NCI-H128 (cell line): ENCODE results near the gene EXO1.
"Not testable (repeated sequence)": the region's sequence is repeated elsewhere in the genome, so short reads cannot be mapped to it uniquely, and the experiment has no call there.

Experiments
- DNase-seq: peaks from one replicate; lab custom pipeline; 2025; ENCODE audit not compliant: unreplicated experiment; lab: John Stamatoyannopoulos, UW

The EXO1 gene

DNA sequence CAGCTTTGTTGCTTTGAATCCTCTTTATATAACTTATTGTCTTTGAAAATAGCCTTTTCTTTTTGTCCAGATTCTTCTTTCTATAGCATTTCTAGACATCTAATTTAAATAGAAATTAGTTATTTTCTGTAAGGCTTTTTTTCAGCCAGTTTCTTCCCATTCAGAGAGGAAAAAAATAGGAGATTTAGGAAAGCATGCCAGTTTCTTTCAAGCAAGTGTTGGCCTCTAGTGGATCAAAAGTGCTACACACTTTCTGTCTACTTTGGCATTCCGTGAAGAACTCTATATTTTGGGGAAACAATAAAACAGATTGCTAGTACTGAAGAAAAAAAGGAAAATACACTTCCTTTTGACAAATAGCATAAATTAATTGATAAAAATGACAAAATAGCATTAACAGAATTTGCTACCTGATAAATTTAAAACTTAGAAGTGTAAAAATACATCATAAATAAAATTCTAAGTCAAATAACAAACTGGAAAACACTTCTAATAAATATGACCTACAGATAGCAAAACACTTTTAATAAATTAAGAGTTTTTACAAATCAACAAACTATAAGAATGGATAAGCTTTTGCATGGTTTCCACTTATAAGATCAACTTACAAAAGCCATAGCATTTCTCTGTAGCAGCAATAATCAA is 13.1 kb upstream of the EXO1 start:
- DNase-seq: no peak

DNA sequence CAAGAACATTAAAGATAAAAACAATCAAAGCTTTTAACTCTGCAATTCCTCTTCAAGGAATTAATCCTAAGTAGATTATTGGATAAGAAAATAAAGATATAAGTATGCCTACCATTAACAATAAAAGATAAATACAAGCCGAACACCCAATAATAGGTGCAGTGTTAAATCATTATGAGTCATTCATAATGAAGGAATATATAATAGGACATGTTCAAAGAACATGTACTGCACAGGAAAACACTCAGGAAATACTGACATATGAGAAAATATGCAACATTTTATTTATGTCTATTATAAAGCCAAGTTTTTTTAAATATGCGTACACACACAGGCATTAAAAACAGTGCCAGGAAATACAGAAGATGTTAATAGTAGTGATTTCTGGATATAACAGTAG is 11.1 kb upstream of the EXO1 start:
- no peak for DNase-seq

- no peak for DNase-seq
Measured at GRCh38 chr1:241837416-241837815, 10.6 kb upstream of the EXO1 start.

- no peak for DNase-seq
Measured at GRCh38 chr1:241837901-241838300, 10.1 kb upstream of the EXO1 start.

- DNase-seq: no peak
Measured at GRCh38 chr1:241838897-241839296, 9.1 kb upstream of the EXO1 start.

- no peak for DNase-seq
Measured at GRCh38 chr1:241839369-241839979, 8.5 kb upstream of the EXO1 start.

- DNase-seq: no peak
Measured at GRCh38 chr1:241840164-241840563, 7.8 kb upstream of the EXO1 start.

DNA sequence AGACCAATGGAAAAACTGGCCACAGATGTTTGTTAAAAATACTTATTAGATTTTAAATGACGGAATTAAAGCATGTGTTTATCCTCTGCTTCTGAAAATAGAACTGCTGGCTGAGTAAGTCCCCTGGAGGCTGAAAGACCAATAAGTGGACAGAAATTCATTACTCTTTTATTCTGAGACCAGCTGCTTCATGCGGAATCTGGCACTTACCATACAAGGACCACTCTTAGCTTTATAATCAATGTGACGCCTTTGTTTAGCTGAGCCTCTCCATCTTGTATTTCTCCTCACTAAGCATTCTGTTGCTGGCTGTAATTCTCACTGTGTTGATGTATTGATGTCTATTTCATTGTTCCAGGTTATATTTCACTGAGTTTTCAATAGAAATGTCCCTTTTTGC is 6.3 kb upstream of the EXO1 start:
- peak; percentile 79 for DNase-seq

DNA sequence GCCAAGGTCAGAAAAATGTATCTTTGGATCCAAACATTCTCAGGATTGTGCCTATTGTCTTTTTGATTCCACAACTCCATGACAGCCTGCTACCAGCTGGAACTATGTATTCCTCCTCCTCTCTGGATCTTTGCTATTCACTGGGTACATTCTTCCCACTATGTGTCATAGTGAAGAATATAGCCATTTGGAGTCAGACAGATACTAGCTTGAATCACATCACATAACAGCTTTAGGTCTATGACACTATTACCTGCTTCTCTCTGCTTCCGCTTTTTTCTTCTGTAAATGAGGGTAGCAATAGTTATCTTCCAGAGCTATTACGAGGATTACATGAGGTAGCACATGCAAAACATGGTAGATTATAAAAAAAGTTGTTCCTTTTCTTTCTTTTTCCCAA is 5.4 kb upstream of the EXO1 start:
- DNase-seq: no peak

DNA sequence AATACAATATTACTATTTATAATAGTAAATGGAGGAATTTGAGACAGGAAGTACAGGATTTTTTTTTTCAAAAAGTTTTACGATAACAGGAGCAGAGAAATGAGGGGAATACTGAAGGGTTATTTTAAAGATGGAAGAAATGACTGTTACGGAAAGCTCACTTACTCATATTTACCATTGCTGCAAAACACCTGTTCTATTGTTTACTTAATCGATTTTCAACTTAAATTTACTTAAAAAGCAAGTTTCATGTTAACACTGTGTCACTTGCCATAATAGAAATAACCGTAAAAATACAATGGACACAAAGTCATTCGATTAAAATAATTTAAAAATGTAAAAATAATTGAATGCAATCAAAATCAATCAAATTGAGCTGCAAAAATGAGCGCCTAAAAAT is 3.4 kb upstream of the EXO1 start:
- no peak for DNase-seq

GRCh38 chr1:241846375-241846774 is 1.6 kb upstream of the EXO1 start:
- DNase-seq: no peak

DNA sequence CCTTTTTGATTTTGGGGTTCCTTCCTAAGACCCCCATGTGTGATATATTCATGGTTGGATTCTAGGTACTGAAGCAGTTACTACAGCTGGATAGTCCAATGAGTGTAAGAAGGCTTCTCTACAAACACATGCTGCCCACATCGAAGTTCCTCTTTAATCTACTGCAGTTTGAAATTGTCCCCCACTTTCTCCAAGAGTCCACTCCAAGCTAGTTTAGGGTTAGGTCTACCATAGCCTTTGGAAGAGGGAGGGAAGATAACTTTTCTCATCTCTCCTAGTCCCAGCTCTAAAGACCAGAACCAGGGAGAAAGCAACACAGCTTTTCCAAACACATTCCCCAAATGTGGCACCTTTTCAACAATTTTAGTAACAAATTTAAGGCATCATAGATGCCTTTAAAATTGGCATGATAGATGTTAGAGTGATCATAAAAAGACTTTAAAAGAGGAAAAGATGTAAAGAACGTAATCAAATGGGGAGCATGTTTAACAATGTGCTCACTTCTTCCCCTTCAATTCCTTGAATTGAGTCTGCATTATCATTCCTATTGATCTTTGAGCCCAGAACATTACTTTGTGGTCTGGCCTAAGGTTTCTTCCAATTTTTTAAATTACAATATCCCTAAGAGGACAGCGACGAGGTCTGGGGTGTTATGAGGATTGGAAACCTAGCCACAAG is 1.0 kb upstream of the EXO1 start:
- DNase-seq: no peak

DNA sequence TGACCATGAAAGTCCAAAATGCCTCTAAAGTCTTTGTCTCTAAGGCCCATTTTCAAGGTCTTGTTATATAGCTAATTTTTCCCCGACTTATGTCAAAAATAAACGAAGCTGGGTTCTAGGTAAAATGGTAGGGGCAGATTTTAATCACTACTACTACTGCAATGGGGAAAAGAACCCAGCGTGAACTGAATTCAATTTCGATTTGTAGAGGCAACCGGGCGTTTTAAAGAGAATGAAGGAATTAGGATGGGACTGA is 536 bp upstream of the EXO1 start:
- no peak for DNase-seq

GRCh38 chr1:241848686-241849344 is 811 bp downstream of the EXO1 start:
- no peak for DNase-seq

DNA sequence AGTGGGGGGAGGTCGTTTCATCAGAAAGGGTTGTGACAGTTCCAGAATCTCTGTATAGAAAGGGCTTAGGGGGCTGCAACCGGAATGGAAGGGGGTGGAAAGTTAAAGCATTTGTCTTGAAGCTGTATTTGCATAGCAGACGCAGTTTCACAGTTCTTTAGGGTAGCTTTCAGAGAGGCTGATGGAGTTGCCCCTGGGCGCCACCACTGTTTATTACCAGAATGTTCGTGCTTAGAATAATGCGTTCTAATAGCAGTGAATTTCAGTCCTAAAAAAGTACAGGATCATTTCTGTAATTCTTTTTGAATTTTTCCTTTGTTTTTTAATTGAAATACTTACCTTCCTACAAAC is 1.3 kb downstream of the EXO1 start:
- no peak for DNase-seq

DNA sequence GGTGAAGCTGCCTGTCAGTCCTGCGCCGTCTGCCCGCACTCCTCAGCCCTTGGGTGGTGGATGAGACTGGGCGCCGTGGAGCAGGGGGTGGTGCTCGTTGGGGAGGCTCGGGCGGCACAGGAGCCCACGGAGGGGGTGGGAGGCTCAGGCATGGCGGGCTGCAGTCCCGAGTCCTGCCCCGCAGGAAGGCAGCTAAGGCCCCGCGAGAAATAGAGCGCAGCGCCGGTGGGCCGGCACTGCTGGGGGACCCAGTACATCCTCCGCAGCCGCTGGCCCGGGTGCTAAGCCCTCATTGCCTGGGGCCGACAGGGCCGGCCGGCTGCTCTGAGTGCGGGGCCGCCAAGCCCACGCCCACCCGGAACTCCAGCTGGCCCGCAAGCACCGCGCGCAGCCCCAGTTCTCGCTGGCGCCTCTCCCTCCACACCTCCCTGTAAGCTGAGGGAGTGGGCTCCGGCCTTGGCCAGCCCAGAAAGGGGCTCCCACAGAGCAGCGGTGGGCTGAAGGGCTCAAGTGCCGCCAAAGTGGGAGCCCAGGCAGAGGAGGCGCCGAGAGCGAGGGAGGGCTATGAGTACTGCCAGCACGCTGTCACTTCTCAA is 7.6 kb downstream of the EXO1 start:
- DNase-seq: not testable (repeated sequence)

- no peak for DNase-seq
Measured at GRCh38 chr1:241857131-241857530, 9.1 kb downstream of the EXO1 start.

GRCh38 chr1:241860922-241861321 is 12.9 kb downstream of the EXO1 start:
- DNase-seq: no peak

DNA sequence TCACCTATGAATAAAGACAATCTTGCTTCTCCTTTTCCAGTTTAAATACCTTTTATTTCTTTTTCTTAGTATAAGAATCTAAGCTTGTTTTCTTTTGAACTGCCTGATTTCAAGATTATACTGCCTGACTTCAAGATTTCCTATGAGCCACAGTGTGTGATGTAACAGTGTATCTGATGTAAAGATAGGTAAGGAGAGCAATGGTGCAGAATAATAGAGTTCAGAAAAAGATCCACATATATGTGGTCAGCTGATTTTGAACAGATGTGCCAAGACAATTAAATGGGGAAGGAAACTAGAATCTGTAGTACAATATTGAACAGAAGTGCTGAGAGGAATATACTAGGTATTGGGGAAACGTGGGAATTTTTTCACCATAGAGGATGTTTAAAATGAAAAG is 21.0 kb downstream of the EXO1 start:
- DNase-seq: no peak

- no peak for DNase-seq
Measured at GRCh38 chr1:241870336-241870735, 22.3 kb downstream of the EXO1 start.

GRCh38 chr1:241870746-241871430 is 22.9 kb downstream of the EXO1 start:
- DNase-seq: no peak

- DNase-seq: no peak
Measured at GRCh38 chr1:241881440-241881839, 33.4 kb downstream of the EXO1 start.
